Transverse colon (tissue), 4 donors: ENCODE measurements around the gene PRR20G. TPM values are rescaled to one million over a fixed set of nuclear protein-coding genes. Genes with fewer than 3 reads are reported as not detected.

Experiments used
- DNase-seq: peaks from one replicate; pipeline ENCODE4 v3.0.0-alpha.2; 2019
- H3K27ac ChIP-seq, 4 donors: fragments of 200-600 bp; sonication (generic); 2 replicates each; pipeline ENCODE4 v1.5.1; 2016 to 2018; ENCODE audit warnings: inconsistent platforms in 4 of 4
- H3K27me3 ChIP-seq: fragments of 200-600 bp; sonication (generic); 2 replicates; pipeline ENCODE4 v1.5.1; 2017; ENCODE audit warnings: inconsistent platforms
- H3K36me3 ChIP-seq, 4 donors: fragments of 200-600 bp; sonication (generic); 2 replicates each; pipeline ENCODE4 v1.5.1; 2017 to 2019; ENCODE audit warnings: inconsistent platforms in 4 of 4
- H3K4me1 ChIP-seq, 4 donors: fragments of 200-600 bp; sonication (generic); 2 replicates each; pipeline ENCODE4 v1.5.1; 2017 to 2020; ENCODE audit warnings: inconsistent platforms in 4 of 4
- H3K4me3 ChIP-seq, 4 donors: fragments of 200-600 bp; sonication (generic); 1 replicate in 1 of 4; 2 replicates in 3 of 4; pipeline versions ENCODE4 v1.5.1 to v1.6.1; 2017 to 2019; ENCODE audit warnings: inconsistent platforms in 4 of 4
- H3K9me3 ChIP-seq, 2 donors: fragments of 200-600 bp; sonication (generic); 2 replicates each; pipeline ENCODE4 v1.5.1; 2017 to 2019; ENCODE audit warnings: inconsistent platforms in 2 of 2
- EP300 ChIP-seq: sonication (generic); formaldehyde crosslinking; IDR thresholded peaks from one replicate; pipeline ENCODE4 v1.6.1; 2017; ENCODE audit warnings: antibody characterized with exemption, low read depth
- POLR2A ChIP-seq: fragments of 450-650 bp; IDR thresholded peaks from one replicate; pipeline ENCODE4 v1.6.1; 2016; ENCODE audit warnings: antibody characterized with exemption, mild to moderate bottlenecking, moderate library complexity
- POLR2AphosphoS5 ChIP-seq, 3 donors: sonication (generic); formaldehyde crosslinking; IDR thresholded peaks; one replicate each; pipeline ENCODE4 v1.6.1; 2016; ENCODE audit warnings: antibody characterized with exemption in 3 of 3
- WGBS, 2 donors: methylation state at CpG; one replicate each; pipeline ENCODE4 v1.1.5; 2018; ENCODE audit warnings: low coverage in 1 of 2; 5-methylcytosine and 5-hydroxymethylcytosine counted together
- in situ Hi-C, 4 donors: fragments of 200-750 bp; cut with MboI; loops; one replicate each; pipeline versions ENCODE4 v1.15.0 to v1.15.1; 2017; ENCODE audit warnings: low sequenced_read_pairs in 3 of 4, low pct_ligation_motif_present in 1 of 4, low pct_unique_long_range_greater_than_20kb in 1 of 4
- intact Hi-C: fragments of 100-400 bp; cut with DNase I; formaldehyde crosslinking; loops from one replicate; pipeline ENCODE4 v1.15.1; 2023; ENCODE audit warnings: low total_unique reads
- total RNA-seq, 4 donors: library from RNA; depleted of rRNA; stranded (reverse); fragments of >200 nt; gene quantifications; one replicate each; pipeline ENCODE4 v1.1.0, GENCODE V29; 2016
- TF ChIP-seq, protein P1 (sequence below), 5 experiments: fragments of 200-600 bp in 3 of 5; fragments of 450-650 bp in 2 of 5; sonication (generic) in 3 of 5; IDR thresholded peaks; 1 replicate in 2 of 5; 2 replicates in 3 of 5; pipeline ENCODE4 v1.5.1; 2016 to 2017; ENCODE audit warnings: antibody characterized with exemption in 5 of 5, inconsistent platforms in 3 of 5, mild to moderate bottlenecking in 2 of 5, moderate library complexity in 1 of 5

The PRR20G gene
- total RNA-seq, 4 donors from 2014 or later: not detected

DNA sequence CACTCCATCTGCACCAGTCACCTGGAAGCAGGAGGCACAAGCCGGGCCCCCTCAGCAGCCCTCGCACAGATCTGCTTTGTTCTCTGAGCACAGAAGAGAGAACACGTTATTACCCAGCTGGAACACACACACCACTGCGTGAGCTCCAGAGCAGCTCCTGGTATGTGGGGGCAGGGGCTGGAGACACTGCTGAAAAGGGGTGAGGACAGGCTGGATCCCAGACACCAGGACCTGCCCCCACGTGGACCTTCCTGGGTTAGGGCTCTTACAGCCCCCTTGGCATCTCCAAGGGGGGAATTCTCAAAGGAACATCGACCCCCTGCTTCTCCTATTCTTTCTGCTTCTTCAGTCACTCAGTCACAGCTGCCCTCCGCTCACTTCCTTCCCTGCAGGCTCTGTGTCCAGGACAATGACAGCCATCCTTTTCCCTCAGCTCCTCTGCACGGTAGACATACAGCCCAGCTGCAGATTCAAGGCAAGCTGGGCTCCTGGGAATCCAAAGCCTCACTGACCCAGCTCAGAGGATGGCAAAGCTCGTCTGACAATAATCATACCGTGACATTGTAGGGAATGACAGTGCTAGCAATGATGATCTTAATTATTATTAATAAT lies 33.7 kb downstream of the PRR20G start:
- in situ Hi-C loops: no loop called here
- 56 to 64% methylated on average over 5 to 10 of the region's 10 CpGs for WGBS, 2 donors

DNA sequence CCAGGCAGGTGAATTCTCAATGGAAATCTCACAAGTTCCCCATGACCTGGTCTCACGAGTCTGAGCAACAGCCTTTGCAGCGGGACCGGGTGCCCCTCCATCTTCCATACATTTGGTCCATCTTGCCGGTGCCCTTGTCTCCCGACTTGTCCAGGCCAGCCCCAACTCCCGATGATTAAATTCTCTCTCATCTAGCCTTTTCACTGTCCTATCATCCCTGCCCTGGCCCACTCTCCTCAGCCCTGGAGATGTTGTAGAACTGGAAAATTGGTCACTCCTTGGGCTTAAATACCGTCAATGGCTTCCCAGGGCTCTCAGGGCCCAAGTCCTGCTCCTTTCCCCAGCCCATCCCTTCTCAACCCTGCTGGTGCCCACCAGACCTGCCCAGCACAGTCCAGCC lies 34.4 kb downstream of the PRR20G start:
- 88 to 92% methylated on average over 6 to 7 of the region's 7 CpGs for WGBS, 2 donors
- Histone ChIP-seq H3K4me1 (no peaks in the 10 kb centered on the region), H3K27ac (no peak overlapping the region), H3K27me3 (no peaks in the 10 kb centered on the region), H3K36me3 (no peaks in the 10 kb centered on the region), H3K4me3 (no peak overlapping the region), H3K9me3 (no peaks in the 10 kb centered on the region)
- no peak for DNase-seq
- intact Hi-C loops (no loop called here), in situ Hi-C loops (no loop called here)
- no peak for TF ChIP-seq POLR2A
- TF ChIP-seq, protein P1, sequence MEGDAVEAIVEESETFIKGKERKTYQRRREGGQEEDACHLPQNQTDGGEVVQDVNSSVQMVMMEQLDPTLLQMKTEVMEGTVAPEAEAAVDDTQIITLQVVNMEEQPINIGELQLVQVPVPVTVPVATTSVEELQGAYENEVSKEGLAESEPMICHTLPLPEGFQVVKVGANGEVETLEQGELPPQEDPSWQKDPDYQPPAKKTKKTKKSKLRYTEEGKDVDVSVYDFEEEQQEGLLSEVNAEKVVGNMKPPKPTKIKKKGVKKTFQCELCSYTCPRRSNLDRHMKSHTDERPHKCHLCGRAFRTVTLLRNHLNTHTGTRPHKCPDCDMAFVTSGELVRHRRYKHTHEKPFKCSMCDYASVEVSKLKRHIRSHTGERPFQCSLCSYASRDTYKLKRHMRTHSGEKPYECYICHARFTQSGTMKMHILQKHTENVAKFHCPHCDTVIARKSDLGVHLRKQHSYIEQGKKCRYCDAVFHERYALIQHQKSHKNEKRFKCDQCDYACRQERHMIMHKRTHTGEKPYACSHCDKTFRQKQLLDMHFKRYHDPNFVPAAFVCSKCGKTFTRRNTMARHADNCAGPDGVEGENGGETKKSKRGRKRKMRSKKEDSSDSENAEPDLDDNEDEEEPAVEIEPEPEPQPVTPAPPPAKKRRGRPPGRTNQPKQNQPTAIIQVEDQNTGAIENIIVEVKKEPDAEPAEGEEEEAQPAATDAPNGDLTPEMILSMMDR (IDR thresholded peaks at IDR 0.05): no peak
- TF ChIP-seq EP300: no peak
- TF ChIP-seq POLR2AphosphoS5 (IDR thresholded peaks at IDR 0.05): no peak

More for the DNA sequence above, 33.7 kb downstream of the PRR20G start:
- intact Hi-C loops: no loop called here
- Histone ChIP-seq H3K36me3 (no peaks in the 10 kb centered on the region), H3K9me3 (no peaks in the 10 kb centered on the region), H3K27ac (no peak overlapping the region), H3K4me3 (no peak overlapping the region), H3K4me1 (no peaks in the 10 kb centered on the region), H3K27me3 (no peaks in the 10 kb centered on the region)
- TF ChIP-seq POLR2AphosphoS5 (IDR thresholded peaks at IDR 0.05): no peak
- TF ChIP-seq EP300: no peak
- no peak for TF ChIP-seq POLR2A
- TF ChIP-seq, protein P1 (IDR thresholded peaks at IDR 0.05): no peak
- no peak for DNase-seq

DNA sequence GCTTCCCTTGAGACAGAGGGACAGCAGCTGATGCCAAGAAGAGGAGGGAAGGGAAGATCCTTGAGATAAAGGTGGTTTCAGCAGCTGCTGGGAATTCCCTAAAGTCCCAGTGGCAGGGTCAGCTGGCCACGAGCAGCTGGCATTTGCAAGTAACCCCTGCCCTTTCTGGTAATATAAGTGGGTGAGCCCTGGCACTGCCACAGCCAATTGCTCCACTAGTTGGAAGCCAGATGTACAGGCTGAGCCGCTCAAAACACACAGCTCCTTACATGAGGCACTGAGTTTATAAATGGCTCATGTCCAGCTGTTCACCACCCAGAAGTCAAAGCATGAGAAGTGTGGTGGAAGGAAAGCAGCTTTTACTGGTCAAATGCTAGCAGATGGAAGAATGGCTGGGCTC lies 35.4 kb downstream of the PRR20G start:
- no peak for DNase-seq
- no peak overlapping the region for H3K27ac ChIP-seq
- TF ChIP-seq EP300 (no peak), POLR2AphosphoS5 (IDR thresholded peaks at IDR 0.05) (no peak), POLR2A (no peak)
- TF ChIP-seq, protein P1 (IDR thresholded peaks at IDR 0.05): no peak
- H3K9me3 ChIP-seq: no peaks in the 10 kb centered on the region
- H3K4me1 ChIP-seq: no peaks in the 10 kb centered on the region
- H3K27me3 ChIP-seq: no peaks in the 10 kb centered on the region
- intact Hi-C loops: no loop called here
- H3K4me3 ChIP-seq: no peak overlapping the region
- in situ Hi-C loops: no loop called here
- WGBS, 2 donors: 0 to 37% methylated on average over 1 of the region's 2 CpGs
- H3K36me3 ChIP-seq: no peaks in the 10 kb centered on the region

DNA sequence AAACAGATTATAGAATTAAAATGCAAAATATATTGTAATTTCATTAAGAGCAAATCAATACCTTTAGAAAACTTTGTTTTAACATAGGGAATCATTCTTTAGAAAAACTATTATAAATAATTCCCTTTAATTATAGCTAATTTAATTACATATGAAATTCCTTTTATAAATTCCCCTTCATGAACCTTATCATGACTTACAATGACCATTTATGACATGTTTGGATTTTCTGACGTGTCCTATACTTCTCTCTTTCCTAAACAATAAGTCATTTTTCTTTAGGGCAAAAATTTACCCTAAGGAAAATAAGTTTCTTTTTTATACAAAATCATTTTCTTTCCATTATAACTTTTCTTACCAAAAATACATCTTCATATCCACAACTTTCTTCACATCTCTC lies 37.8 kb downstream of the PRR20G start:
- Histone ChIP-seq H3K36me3 (no peaks in the 10 kb centered on the region), H3K27ac (no peak overlapping the region), H3K9me3 (peaks cover 0 to 5% of the 10 kb centered on the region in 2 donors), H3K27me3 (no peaks in the 10 kb centered on the region), H3K4me1 (no peaks in the 10 kb centered on the region), H3K4me3 (no peak overlapping the region)
- TF ChIP-seq, protein P1 (IDR thresholded peaks at IDR 0.05): no peak
- TF ChIP-seq POLR2AphosphoS5 (IDR thresholded peaks at IDR 0.05) (no peak), EP300 (no peak), POLR2A (no peak)
- 22 to 28% methylated on average over 1 of the region's 1 CpG for WGBS, 2 donors
- in situ Hi-C loops (no loop called here), intact Hi-C loops (no loop called here)
- no peak for DNase-seq
